EH (cell line): ENCODE data around the gene PPP1R3F.

Experiments
- DNase-seq: peaks from one replicate; pipeline ENCODE4 v3.0.0-alpha.2; 2015; ENCODE audit warnings: low read depth

PPP1R3F gene

GRCh38 chrX:49269767-49270248 lies at the start of gene PPP1R3F:
Gene PPP1R3F (plus strand): TSS chrX:49269793. CDS start chrX:49269870, 77 bp downstream.
- DNase-seq, result no peak

- no peak for DNase-seq
Measured at GRCh38 chrX:49220100-49220499, 49.5 kb upstream of the PPP1R3F start.

DNA sequence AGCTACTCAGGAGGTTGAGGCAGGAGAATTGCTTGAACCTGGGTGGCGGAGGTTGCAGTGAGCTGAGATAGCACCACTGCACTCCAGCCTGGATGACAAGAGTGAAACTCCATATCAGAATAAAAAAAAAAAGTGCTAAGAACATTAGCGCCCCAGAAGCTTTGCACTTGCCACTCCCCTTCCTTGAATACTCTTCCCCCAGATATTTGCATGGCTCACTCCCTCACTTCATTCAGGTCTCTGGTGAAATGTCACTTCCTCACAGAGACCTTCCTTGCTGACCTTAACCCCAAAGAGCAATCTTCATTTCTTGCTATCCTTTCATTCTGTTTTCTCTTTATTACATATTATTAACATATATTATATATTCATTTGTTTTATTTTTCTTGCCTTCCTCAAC lies 47.7 kb upstream of the PPP1R3F start:
- DNase-seq, result no peak

DNA sequence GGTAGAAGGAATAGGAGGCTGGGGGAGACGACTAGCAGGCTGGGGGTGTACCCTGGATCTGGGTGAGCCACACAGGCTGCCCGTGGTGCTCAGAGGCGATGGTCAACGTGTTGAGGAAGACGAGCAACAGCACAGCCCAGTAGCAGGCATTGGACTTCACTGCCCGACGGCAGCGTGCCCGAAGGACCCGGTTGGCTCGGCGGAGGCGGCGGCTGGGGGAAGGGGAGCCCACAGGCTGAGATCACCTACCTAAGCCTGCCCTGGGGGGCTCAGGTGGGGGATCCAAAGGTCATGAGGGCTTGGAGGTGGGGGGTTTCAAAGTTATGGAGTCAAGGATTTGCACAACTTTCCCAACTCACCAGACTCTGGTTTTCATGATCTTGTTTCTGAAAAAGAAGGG lies 43.7 kb upstream of the PPP1R3F start:
- DNase-seq, result no peak

GRCh38 chrX:49226946-49227345 lies 42.6 kb upstream of the PPP1R3F start:
- DNase-seq, result no peak

GRCh38 chrX:49227726-49228125 lies 41.9 kb upstream of the PPP1R3F start:
- no peak for DNase-seq

DNA sequence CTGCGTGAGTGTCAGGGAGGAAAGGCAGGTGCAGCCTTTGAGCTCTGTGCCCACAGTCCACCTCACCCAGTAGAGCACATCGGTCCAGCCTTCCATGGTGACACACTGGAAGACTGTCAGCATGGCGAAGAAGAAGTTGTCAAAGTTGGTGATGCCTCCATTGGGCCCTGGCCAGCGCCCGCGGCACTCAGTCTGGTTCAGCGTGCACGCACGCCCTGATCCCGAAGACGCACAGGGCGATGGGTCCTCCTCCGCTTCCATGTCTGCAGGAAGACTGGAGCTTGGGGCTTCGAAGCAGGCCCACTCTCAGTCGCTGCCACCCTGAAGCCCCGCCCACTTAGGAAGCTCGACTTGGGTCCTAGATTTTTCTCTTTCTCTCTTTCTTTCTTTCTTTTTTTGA lies 41.4 kb upstream of the PPP1R3F start:
- no peak for DNase-seq

- DNase-seq, result no peak
Measured at GRCh38 chrX:49230500-49231232, 38.9 kb upstream of the PPP1R3F start.

DNA sequence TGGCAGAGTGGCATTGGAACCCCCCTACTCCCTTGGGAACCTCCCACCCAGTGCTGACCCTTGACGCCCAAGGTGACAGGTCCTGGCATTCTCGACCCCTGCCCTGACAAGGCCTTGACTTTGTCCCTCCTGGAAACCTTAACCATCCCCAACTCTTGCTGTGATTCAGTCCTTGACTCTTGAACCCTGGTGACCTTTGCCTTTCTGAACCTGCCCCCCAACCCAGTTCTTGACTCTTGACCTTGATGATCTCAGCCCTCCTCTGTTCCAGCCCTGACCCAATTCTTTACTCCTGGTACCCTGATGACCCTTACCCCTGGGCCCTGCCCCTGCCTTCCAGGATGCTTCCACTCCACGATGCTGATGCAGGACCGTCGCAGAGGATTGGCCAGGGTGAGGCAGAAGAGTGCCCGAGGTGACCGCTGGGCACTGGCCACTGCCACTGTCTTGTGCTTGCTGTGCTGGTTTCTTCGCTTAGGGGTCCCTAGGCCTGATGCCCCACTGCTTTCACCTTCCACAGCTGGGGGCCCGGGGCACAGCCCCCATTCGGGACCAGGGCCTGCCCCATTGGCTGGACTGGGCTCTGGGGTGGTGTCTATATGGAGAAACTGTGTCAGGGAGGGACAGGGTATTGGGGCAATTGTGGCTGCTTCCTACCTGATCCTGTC lies 38.1 kb upstream of the PPP1R3F start:
- DNase-seq, result no peak

DNA sequence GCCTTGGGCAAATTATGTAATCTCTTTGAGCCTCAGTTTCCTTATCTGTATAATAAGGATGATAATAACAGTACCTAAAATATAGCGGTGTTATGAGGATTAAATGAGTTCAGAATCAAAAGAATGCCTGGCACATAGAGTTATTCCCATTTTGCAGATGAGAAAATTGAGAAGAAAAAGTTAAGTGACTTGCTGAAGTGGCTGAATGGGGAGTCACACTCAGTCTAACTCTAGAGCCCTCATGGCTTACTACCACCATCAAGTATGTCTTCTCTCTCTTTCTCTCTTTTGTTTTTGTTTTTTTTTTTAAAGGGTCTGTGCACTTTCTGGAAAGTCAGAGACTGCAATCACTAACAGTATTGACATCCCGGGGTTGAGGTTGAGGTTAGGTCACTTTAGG lies 37.1 kb upstream of the PPP1R3F start:
- no peak for DNase-seq

GRCh38 chrX:49233176-49233575 lies 36.4 kb upstream of the PPP1R3F start, which contains the start of gene CACNA1F:
Gene CACNA1F (minus strand): TSS chrX:49233340. CDS start chrX:49233309, 31 bp downstream.
- no peak for DNase-seq

DNA sequence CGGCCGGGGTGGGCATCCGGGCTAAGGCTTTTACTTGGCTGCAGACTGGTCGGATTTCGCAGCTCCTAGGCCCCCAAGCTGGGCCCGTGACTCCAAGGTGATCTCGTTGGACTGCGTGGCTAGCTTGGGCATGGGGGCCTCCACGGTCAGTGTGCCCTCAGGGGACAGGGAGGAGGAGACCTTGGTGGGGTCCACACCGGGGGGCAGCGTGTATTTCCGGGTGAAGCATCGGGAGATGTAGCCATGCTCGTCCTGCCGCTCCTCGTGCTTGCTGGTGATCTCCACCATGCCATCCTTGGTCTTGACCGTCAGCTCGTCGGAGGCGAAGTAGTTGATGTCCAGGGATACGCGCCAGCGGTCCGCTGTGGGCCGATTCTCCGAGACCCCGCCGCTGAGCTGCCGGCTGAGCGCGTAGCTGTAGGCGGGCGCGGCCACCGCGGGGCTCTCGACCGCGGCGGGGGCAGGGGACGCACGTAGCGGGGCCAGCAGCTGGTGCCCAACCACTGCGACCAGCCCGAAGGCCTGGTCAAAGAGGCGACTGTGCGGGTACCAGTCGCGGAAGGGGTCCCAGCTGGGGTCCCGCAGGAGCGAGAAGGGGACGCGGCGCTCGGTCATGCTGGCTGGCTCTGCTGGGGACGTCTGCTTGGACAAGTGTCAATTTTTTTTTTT lies 35.6 kb upstream of the PPP1R3F start:
- no peak for DNase-seq

GRCh38 chrX:49237060-49237459 lies 32.5 kb upstream of the PPP1R3F start:
- DNase-seq, result no peak

DNA sequence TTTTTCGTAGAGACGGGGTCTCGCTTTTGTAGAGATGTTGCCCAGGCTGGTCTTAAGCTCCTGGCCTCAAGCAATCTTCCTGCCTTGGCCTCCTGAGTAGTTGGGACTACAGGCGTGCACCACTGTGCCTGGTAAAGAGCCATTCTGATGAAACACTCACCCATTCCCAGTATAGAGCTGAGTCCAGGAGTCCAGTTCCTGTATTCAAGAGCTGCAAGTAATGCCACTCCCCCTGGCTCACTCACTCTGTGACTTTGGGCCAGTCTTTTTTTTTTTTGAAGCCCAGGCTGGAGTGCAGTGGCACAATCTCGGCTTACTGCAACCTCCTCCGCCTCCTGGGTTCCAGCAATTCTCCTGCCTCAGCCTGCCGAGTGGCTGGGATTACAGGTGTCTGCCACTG lies 30.9 kb upstream of the PPP1R3F start:
- no peak for DNase-seq

DNA sequence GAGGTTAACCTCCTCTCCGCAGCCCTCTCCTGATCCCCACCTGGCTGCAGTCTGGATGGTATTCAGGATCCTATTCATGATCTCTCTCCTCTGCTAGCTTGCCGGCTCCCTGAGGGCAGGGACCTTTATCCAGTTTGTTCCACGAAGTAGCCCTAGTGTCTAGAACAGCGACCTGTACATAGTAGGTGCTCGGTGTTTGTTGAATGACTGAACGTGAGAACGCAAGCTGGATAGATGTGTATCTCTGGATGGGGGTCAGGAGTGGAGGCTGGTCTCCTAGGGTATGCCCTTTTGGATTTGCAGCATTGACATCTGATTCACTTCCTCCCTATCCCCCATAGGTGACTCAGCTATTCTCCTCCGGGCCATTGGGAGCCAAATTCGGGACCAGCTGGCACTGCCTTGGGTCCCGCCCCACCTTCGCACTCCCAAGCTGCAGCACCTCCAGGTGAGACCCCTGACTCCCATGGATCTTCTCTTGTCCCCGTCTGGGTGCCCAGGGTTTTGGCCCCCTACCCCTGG lies 27.0 kb upstream of the PPP1R3F start:
- peak; percentile 1 for DNase-seq

DNA sequence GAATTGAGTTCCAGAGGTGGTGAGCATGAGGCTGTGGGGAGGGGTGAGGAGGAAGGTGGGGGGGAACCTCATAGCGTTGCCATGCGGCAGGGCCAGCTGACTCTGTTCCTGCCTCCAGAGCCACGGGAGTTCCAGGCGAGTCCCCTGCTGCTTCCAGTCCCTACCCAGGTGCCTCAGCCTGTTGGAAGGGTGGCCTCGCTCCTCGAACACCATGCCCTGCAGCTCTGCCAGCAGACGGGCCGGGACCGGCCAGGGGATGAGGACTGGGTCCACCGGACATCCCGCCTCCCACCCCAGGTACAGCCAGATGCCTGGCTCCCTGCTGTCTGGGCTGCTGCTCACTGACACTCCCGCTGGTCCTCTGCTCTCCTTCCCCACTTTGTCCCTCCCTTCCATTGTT lies 26.4 kb upstream of the PPP1R3F start:
- DNase-seq, result no peak

DNA sequence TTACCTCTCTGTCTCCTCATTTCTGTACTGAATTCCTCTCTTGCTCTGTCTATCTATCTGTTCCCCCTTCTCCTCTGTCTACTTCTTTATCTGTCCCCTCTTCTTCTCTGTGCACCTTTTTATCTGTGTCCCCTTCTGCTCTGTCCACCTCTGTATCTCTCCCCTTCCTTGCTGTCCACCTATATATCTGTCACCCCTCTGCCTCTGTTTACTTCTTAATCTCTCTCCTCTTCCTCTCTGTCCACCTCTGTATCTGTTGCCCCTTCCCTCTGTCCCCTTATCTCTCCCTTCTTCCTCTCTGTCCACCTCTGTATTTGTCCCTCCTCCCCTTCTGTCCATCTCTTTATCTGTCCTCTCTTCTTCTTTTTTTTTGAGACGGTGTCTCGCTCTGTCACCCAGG lies 25.4 kb upstream of the PPP1R3F start:
- no peak for DNase-seq

- DNase-seq, result no peak
Measured at GRCh38 chrX:49246541-49246940, 23.1 kb upstream of the PPP1R3F start.

DNA sequence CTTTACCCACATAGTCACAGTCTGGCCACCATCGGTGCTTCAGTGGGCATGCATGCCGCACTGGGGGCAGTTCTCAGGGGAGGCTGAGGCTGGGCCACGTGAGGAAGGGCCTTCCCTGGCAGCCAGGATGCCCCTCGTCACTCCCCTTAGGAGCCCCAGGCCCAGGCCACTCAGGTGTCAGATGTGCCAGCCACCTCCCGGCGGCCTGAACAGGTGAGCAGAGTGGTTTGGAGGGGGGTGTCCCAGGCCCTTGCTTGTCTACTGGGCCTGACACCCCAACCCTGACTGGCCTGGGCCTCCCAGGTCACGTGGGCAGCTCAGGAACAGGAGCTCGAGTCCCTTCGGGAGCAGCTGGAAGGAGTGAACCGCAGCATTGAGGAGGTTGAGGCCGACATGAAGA lies 22.2 kb upstream of the PPP1R3F start:
- DNase-seq, result no peak

- DNase-seq, result no peak
Measured at GRCh38 chrX:49247916-49248811, 21.4 kb upstream of the PPP1R3F start.

DNA sequence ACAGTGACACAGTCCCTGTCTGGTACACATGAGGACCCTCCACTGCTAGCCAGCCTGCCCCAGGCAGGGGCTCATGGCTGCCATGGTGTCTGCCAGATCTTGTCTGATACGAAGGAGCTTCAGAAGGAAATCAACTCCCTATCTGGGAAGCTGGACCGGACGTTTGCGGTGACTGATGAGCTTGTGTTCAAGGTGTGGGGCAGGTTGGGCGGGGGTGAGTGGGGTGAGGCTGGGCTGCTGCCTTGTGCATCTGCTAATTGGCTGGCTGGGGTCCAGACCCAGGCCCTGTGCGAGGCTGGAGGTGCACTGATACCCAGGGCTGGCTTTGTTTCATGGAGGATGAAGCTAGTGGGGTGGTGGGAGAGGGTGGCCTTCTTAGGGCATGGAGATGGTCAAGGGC lies 20.5 kb upstream of the PPP1R3F start:
- no peak for DNase-seq

GRCh38 chrX:49249616-49250015 lies 20.0 kb upstream of the PPP1R3F start:
- DNase-seq, result no peak
